Activated B cell treated with CpG ODN at 0.5 μM for 24 hours (primary cell): ENCODE data around the gene PTPRE. TPM values are rescaled to one million over a fixed set of nuclear protein-coding genes. Genes with fewer than 3 reads are reported as not detected.

Source experiments
- ATAC-seq: fragments of 200-7000 bp; cut with Tn5 transposase; one replicate; pipeline ENCODE4 v1.10.0; 2021; ENCODE audit warnings: low read depth, mild to moderate bottlenecking, moderate library complexity
- CTCF ChIA-PET: fragments of 350-600 bp; sonication (Branson Sonifier 250); formaldehyde crosslinking; loops from one replicate; lab custom pipeline; 2021; ENCODE audit warnings: antibody characterized with exemption; lab: Charles Lee
- POLR2A ChIA-PET: fragments of 350-600 bp; sonication (Branson Sonifier 250); formaldehyde crosslinking; loops from one replicate; lab custom pipeline; 2021; ENCODE audit warnings: antibody characterized with exemption; lab: Charles Lee
- DNase-seq: peaks from one replicate; pipeline ENCODE4 v3.0.0; 2022
- H3K27ac Mint-ChIP-seq: one replicate; pipeline ENCODE4 v1.8.0; 2020; ENCODE audit warnings: mixed read lengths
- H3K27me3 Mint-ChIP-seq: one replicate; pipeline ENCODE4 v1.8.0; 2021; ENCODE audit warnings: mixed read lengths
- H3K36me3 Mint-ChIP-seq: one replicate; pipeline ENCODE4 v1.8.0; 2021; ENCODE audit warnings: low read depth, mixed read lengths
- H3K4me1 Mint-ChIP-seq: one replicate; pipeline ENCODE4 v1.8.0; 2021; ENCODE audit warnings: mixed read lengths
- H3K4me3 Mint-ChIP-seq: one replicate; pipeline ENCODE4 v1.8.0; 2020; ENCODE audit warnings: mild to moderate bottlenecking, mixed read lengths
- H3K9me3 Mint-ChIP-seq: one replicate; pipeline ENCODE4 v1.8.0; 2020; ENCODE audit warnings: mixed read lengths
- intact Hi-C: fragments of 100-400 bp; cut with micrococcal nuclease; formaldehyde crosslinking; loops from one replicate; pipeline ENCODE4 v1.15.1; 2024
- total RNA-seq: library from RNA; stranded (reverse); gene quantifications from 2 replicates; pipeline ENCODE4 v1.2.3, GENCODE V29; 2022
- TF ChIP-seq, protein P1 (sequence below): fragments of 200-600 bp; IDR thresholded peaks from one replicate; pipeline ENCODE4 v1.8.0; 2022; ENCODE audit warnings: antibody characterized with exemption, mild to moderate bottlenecking

The PTPRE gene
- total RNA-seq, 1 donor from 2014 or later = 36.8 TPM

- Mint-ChIP-seq H3K27ac (no peak overlapping the region), H3K4me1 (no peaks in the 10 kb centered on the region), H3K36me3 (peaks cover 3% of the 10 kb centered on the region), H3K4me3 (no peak overlapping the region), H3K9me3 (peaks cover 22% of the 10 kb centered on the region), H3K27me3 (peaks cover 11% of the 10 kb centered on the region)
- POLR2A ChIA-PET = no interaction called here
- intact Hi-C loops = no loop called here
- ATAC-seq (no peak), DNase-seq (no peak)
- CTCF ChIA-PET = interaction anchor here (1.1 kb wide), 1 partner anchor 14 kb away, joined by 3 read pairs; no protein-coding TSS in a partner anchor
- TF ChIP-seq, protein P1, sequence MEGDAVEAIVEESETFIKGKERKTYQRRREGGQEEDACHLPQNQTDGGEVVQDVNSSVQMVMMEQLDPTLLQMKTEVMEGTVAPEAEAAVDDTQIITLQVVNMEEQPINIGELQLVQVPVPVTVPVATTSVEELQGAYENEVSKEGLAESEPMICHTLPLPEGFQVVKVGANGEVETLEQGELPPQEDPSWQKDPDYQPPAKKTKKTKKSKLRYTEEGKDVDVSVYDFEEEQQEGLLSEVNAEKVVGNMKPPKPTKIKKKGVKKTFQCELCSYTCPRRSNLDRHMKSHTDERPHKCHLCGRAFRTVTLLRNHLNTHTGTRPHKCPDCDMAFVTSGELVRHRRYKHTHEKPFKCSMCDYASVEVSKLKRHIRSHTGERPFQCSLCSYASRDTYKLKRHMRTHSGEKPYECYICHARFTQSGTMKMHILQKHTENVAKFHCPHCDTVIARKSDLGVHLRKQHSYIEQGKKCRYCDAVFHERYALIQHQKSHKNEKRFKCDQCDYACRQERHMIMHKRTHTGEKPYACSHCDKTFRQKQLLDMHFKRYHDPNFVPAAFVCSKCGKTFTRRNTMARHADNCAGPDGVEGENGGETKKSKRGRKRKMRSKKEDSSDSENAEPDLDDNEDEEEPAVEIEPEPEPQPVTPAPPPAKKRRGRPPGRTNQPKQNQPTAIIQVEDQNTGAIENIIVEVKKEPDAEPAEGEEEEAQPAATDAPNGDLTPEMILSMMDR = no peak
These were observed 39.1 kb upstream of the PTPRE start for GRCh38 chr10:127867805-127868204.

DNA sequence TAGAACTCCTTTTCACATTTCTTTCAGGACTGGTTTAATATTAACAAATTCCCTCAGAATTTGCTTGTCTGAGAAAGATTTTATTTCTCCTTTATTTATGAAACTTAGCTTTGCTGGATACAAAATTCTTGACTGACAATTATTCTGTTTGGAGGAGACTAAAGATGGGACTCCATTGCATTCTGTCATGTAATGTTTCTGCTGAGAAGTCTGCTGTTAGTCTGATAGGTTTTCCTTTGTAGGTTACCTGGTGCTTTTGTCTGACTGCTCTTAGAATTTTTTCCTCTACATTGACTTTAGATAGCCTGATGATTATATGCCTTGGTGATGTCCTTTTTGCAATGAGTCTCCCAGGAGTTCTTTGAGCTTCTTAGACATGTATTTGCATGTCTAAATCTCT, 37.6 kb upstream of the PTPRE start:
- peaks cover 13% of the 10 kb centered on the region for H3K9me3 Mint-ChIP-seq
- intact Hi-C loops = no loop called here
- H3K4me3 Mint-ChIP-seq = no peak overlapping the region
- H3K4me1 Mint-ChIP-seq = no peaks in the 10 kb centered on the region
- ChIA-PET POLR2A (no interaction called here), CTCF (no interaction called here)
- ATAC-seq (no peak), DNase-seq (no peak)
- H3K27ac Mint-ChIP-seq = no peak overlapping the region
- TF ChIP-seq, protein P1 = no peak
- peaks cover 11% of the 10 kb centered on the region for H3K27me3 Mint-ChIP-seq
- H3K36me3 Mint-ChIP-seq = peaks cover 3% of the 10 kb centered on the region

- Mint-ChIP-seq H3K36me3 (peaks cover 3% of the 10 kb centered on the region), H3K4me1 (no peaks in the 10 kb centered on the region), H3K27me3 (peaks cover 11% of the 10 kb centered on the region), H3K27ac (no peak overlapping the region), H3K4me3 (no peak overlapping the region), H3K9me3 (peaks cover 13% of the 10 kb centered on the region)
- DNase-seq = no peak
- intact Hi-C loops = no loop called here
- TF ChIP-seq, protein P1 = no peak
- ChIA-PET POLR2A (no interaction called here), CTCF (no interaction called here)
- ATAC-seq = no peak
These were observed 35.3 kb upstream of the PTPRE start for GRCh38 chr10:127871631-127872010.

GRCh38 chr10:127872011-127872761, 34.7 kb upstream of the PTPRE start:
- H3K27ac Mint-ChIP-seq = no peak overlapping the region
- POLR2A ChIA-PET = no interaction called here
- TF ChIP-seq, protein P1 = no peak
- ATAC-seq (no peak), DNase-seq (no peak)
- peaks cover 3% of the 10 kb centered on the region for H3K36me3 Mint-ChIP-seq
- CTCF ChIA-PET = no interaction called here
- intact Hi-C loops = no loop called here
- peaks cover 13% of the 10 kb centered on the region for H3K9me3 Mint-ChIP-seq
- H3K27me3 Mint-ChIP-seq = peaks cover 11% of the 10 kb centered on the region
- H3K4me1 Mint-ChIP-seq = no peaks in the 10 kb centered on the region
- H3K4me3 Mint-ChIP-seq = no peak overlapping the region

DNA sequence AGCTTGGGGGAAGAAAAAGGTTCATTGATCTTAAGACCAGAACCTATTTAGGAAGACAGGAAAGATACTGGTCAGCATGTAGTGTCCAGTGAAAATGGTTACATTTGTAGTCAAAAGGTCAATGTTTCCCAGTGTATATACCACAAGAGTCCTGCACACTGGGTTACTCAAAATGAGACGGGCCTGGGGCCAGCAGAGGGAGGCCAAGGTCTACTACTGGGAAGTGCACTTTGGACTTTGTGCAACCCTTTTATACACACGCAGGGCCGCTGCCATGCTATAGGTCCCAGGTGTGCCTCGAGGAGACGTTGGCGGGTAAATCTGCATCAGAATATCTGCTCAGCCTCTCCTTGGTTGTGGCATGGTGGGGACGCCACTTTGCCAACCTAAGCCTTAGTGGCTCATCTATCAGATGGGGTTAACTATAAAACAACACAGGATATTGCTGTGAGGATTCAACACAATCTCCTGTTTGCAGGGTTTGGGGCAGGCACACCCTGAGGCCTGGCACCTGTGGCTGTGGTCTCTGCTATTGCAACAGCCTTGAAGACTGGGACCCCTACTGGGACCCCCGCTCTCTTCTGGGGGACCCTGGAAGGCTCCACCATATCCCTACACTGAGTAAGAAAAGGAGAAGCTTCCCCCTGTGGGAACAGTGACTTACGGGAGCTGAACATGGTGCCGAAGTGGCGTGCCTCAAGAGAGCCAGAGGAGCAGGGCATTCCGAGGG, 33.9 kb upstream of the PTPRE start:
- H3K36me3 Mint-ChIP-seq = peaks cover 3% of the 10 kb centered on the region
- CTCF ChIA-PET = no interaction called here
- H3K9me3 Mint-ChIP-seq = peaks cover 13% of the 10 kb centered on the region
- DNase-seq = no peak
- H3K4me1 Mint-ChIP-seq = no peaks in the 10 kb centered on the region
- peaks cover 10% of the 10 kb centered on the region for H3K27me3 Mint-ChIP-seq
- ATAC-seq = no peak
- TF ChIP-seq, protein P1 = no peak
- intact Hi-C loops = no loop called here
- no peak overlapping the region for H3K27ac Mint-ChIP-seq
- POLR2A ChIA-PET = no interaction called here
- H3K4me3 Mint-ChIP-seq = no peak overlapping the region
